ENCODE results near the gene SEPTIN5. TPM values are rescaled to one million over a fixed set of nuclear protein-coding genes. Genes with fewer than 3 reads are reported as not detected.

SEPTIN5 gene
- total RNA-seq, 1 experiment from 2014 or later, result 2.0 TPM

GRCh38 chr22:19760951-19761724, 46.8 kb downstream of the SEPTIN5 start:
- H3K27me3 Mint-ChIP-seq (ENCODE audit: insufficient read depth, unreplicated experiment), result peaks cover 16% of the 10 kb centered on the region
- TF ChIP-seq, protein P1, sequence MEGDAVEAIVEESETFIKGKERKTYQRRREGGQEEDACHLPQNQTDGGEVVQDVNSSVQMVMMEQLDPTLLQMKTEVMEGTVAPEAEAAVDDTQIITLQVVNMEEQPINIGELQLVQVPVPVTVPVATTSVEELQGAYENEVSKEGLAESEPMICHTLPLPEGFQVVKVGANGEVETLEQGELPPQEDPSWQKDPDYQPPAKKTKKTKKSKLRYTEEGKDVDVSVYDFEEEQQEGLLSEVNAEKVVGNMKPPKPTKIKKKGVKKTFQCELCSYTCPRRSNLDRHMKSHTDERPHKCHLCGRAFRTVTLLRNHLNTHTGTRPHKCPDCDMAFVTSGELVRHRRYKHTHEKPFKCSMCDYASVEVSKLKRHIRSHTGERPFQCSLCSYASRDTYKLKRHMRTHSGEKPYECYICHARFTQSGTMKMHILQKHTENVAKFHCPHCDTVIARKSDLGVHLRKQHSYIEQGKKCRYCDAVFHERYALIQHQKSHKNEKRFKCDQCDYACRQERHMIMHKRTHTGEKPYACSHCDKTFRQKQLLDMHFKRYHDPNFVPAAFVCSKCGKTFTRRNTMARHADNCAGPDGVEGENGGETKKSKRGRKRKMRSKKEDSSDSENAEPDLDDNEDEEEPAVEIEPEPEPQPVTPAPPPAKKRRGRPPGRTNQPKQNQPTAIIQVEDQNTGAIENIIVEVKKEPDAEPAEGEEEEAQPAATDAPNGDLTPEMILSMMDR (IDR thresholded peaks at IDR 0.05; ENCODE audit: unreplicated experiment), result no peak
- POLR2A ChIA-PET, result no interaction called here
- intact Hi-C loops (cut with micrococcal nuclease), result no loop called here
- no peak overlapping the region for H3K4me3 Mint-ChIP-seq (ENCODE audit: unreplicated experiment)
- H3K4me1 Mint-ChIP-seq (ENCODE audit: insufficient read depth, unreplicated experiment), result peaks cover 9% of the 10 kb centered on the region
- peaks cover 6% of the 10 kb centered on the region for H3K36me3 Mint-ChIP-seq (ENCODE audit: insufficient read depth, unreplicated experiment)
- no peaks in the 10 kb centered on the region for H3K9me3 Mint-ChIP-seq (ENCODE audit: unreplicated experiment)
- CTCF ChIA-PET, result no interaction called here
- BruUV-seq (replicated peaks), result no TSS peak
- DNase-seq (ENCODE audit: unreplicated experiment), result no peak
- no peak overlapping the region for H3K27ac Mint-ChIP-seq (ENCODE audit: low read depth, unreplicated experiment)

GRCh38 chr22:19761725-19762567, 47.6 kb downstream of the SEPTIN5 start:
- intact Hi-C loops (cut with micrococcal nuclease), result no loop called here

GRCh38 chr22:19762568-19763457, 48.5 kb downstream of the SEPTIN5 start:
- no peak for DNase-seq (ENCODE audit: unreplicated experiment)
- intact Hi-C loops (cut with micrococcal nuclease), result no loop called here
- BruUV-seq (replicated peaks), result no TSS peak
- H3K27ac Mint-ChIP-seq (ENCODE audit: low read depth, unreplicated experiment), result no peak overlapping the region
- peaks cover 6% of the 10 kb centered on the region for H3K36me3 Mint-ChIP-seq (ENCODE audit: insufficient read depth, unreplicated experiment)
- peaks cover 16% of the 10 kb centered on the region for H3K27me3 Mint-ChIP-seq (ENCODE audit: insufficient read depth, unreplicated experiment)
- no peak overlapping the region for H3K4me3 Mint-ChIP-seq (ENCODE audit: unreplicated experiment)
- ChIA-PET CTCF (interaction anchor here (0.7 kb wide), 1 partner anchor 122 kb away, joined by 4 read pairs; no protein-coding TSS in a partner anchor), POLR2A (interaction anchor here (0.8 kb wide), 1 partner anchor 43 kb away, joined by 3 read pairs; no protein-coding TSS in a partner anchor)
- no peaks in the 10 kb centered on the region for H3K9me3 Mint-ChIP-seq (ENCODE audit: unreplicated experiment)
- peaks cover 9% of the 10 kb centered on the region for H3K4me1 Mint-ChIP-seq (ENCODE audit: insufficient read depth, unreplicated experiment)
- TF ChIP-seq, protein P1 (IDR thresholded peaks at IDR 0.05; ENCODE audit: unreplicated experiment), result no peak

More at GRCh38 chr22:19761725-19762567, 47.6 kb downstream of the SEPTIN5 start:
- DNase-seq (ENCODE audit: unreplicated experiment), result no peak
- TF ChIP-seq, protein P1 (IDR thresholded peaks at IDR 0.05; ENCODE audit: unreplicated experiment), result no peak
- H3K27ac Mint-ChIP-seq (ENCODE audit: low read depth, unreplicated experiment), result no peak overlapping the region
- ChIA-PET POLR2A (no interaction called here), CTCF (interaction anchor here (0.7 kb wide), 1 partner anchor 123 kb away, joined by 4 read pairs; no protein-coding TSS in a partner anchor)
- peaks cover 6% of the 10 kb centered on the region for H3K36me3 Mint-ChIP-seq (ENCODE audit: insufficient read depth, unreplicated experiment)
- H3K4me3 Mint-ChIP-seq (ENCODE audit: unreplicated experiment), result no peak overlapping the region
- peaks cover 9% of the 10 kb centered on the region for H3K4me1 Mint-ChIP-seq (ENCODE audit: insufficient read depth, unreplicated experiment)
- H3K9me3 Mint-ChIP-seq (ENCODE audit: unreplicated experiment), result no peaks in the 10 kb centered on the region
- BruUV-seq (replicated peaks), result no TSS peak
- peaks cover 16% of the 10 kb centered on the region for H3K27me3 Mint-ChIP-seq (ENCODE audit: insufficient read depth, unreplicated experiment)
